HL-60/S4 treated with retinoic acid at 250 ng/mL for 4 days and 3 days (cell line): ENCODE results near the gene OR6C3.
"Not testable (repeated sequence)": the region's sequence is repeated elsewhere in the genome, so short reads cannot be mapped to it uniquely, and the experiment has no call there.

ENCODE experiments used
- in situ Hi-C: fragments of 300-500 bp; cut with MboI; formaldehyde crosslinking; loops from 2 replicates; pipeline ENCODE4 v1.7.0; 2022; ENCODE audit warnings: low sequenced_read_pairs

The OR6C3 gene

DNA sequence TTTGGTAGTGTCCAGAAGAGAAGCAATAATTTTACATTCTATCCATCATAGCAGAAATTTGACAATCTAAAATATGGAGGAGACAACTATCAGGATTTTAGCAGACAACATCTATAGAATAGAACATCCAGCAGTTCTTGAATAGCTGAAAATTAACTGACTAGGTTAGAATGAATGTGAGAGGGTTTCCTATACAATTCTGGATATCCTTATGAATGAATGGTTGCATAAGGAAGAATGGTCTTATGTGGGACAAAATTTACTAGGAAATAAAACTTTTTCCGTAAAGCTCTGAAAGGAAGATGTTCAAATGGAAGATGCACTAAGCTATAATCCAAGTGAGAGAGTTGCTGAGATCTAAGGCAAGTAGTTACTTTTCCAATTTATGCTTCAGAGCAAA lies at the start of gene OR6C3:
TSS of gene OR6C3 (plus strand) at position 301 of the 400 bp plus-strand sequence. CDS start 955 bp downstream, outside the sequence.
- in situ Hi-C loops, result no loop called here

DNA sequence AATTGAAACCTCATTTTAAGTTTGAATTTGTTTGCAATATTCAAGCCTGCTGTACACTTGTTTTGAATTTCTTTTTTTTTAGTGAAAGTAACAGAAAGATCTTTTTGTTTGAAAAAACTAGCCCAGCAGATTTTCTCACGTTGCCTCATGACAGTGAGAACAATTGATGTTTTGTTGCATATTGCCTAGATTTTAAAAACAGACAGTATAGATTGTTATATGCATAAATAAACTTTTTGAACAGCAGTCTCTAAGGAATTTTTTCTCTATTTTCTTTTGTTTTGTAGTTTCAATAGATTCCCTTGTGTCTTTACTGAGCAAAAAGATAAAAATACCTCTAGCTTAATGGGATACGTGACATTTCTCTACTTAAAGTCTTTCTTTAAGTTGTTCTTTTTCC lies 49.6 kb upstream of the OR6C3 start:
- in situ Hi-C loops, result no loop called here

- in situ Hi-C loops, result no loop called here
These were observed 40.5 kb upstream of the OR6C3 start for GRCh38 chr12:55289999-55290398.

GRCh38 chr12:55296469-55296868 lies 34.1 kb upstream of the OR6C3 start, which contains the start of gene OR6C6:
Gene OR6C6 (minus strand): TSS chr12:55296569. CDS start chr12:55295232, 1,337 bp downstream.
- in situ Hi-C loops, result no loop called here

GRCh38 chr12:55314043-55314442 lies 16.5 kb upstream of the OR6C3 start, which contains the start of gene OR6C1:
Gene OR6C1 (plus strand): TSS chr12:55314343. CDS start chr12:55320600, 6,257 bp downstream.
- in situ Hi-C loops, result no loop called here

DNA sequence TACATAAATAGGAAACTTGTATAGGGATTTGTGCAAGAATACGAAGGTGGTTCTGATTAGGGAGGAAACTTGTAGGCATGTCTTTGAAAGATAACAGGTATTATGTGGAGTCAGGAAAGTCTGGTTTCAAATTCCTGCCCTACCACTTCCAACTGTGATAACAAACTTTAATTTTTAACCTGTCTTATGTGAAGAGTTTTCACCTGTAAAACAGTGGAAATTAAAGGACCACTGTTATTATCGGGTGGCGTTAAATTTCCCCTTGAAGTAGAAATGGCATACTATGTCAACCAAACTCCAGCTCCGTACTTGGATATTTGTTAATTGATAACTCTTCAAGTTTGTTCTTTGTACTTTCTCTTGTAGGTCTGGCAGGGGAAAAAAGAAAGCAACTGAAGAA lies 10.3 kb upstream of the OR6C3 start:
- in situ Hi-C loops, result no loop called here

DNA sequence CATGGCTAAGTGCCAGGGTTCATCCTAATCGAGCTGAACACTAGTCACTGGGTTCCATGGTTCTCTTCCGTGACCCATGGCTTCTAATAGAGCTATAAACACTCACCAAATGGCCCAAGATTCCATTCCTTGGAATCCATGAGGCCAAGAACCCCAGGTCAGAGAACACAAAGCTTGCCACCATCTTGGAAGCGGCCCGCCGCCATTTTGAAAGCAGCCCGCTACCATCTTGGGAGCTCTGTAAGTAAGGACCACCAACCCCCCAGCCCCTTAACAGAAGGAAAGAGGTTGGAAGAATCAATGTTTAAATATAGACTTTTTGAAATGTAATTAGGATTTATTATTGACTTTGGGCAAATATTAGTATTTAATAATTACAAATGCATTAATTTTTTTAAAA lies 4.7 kb upstream of the OR6C3 start:
- in situ Hi-C loops, result not testable (repeated sequence)

DNA sequence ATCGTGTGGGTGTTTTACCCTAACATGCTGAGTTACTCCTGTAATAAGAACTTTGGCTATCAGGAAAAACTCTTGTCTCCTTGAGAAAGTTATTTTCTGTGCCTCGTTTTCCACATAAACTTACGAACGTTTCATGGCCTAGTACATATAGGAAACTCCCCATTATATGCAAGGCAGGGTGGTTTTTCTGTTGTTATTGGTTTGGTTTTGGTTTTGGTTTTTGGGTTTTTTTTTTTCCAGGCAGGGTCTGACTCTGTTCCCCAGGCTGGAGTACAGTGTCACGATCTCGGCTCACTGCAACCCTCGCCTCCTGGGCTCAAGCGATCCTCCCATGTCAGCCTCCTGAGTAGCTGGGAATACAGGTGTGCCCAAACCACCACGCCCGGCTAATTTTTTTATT lies 5.5 kb downstream of the OR6C3 start:
- in situ Hi-C loops, result no loop called here

DNA sequence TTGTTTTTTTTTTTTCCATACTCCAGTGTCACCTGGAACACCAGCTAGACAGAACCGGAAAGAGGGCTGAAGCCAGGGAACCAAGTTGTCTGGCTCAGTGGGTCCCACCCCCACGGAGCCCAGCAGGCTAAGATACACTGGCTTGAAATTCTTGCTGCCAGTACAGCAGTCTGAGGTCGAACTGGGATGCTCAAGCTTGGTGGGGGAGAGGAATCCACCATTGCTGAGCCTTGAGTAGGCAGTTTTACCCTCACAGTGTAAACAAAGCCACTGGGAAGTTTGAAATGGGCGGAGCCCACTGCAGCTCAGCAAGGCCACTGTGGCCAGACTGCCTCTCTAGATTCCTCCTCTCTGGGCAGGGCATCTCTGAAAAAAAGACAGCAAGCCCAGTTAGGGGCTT lies 24.8 kb downstream of the OR6C3 start:
- in situ Hi-C loops, result not testable (repeated sequence)

DNA sequence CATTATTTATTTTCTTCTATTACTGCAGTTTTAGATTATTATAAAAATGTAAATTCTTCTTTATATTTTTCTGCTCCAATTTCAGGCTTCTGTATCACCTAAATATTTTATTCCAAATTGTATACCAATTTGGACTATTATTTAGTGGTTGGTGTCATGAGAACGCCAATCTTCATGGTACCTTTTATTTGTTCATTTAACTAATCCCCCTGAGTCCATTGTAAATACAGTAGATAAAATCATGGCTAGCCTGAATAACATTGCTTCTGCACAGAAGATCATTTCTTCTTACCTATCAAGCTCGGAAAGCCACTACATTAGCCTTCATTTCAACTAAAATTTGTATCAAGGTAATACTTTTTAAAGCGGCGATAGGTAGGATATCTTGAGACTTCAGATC lies 32.1 kb downstream of the OR6C3 start, which contains the start of gene OR6C75:
TSS of gene OR6C75 (plus strand) at position 301 of the 400 bp plus-strand sequence. CDS start 2,136 bp downstream, outside the sequence.
- in situ Hi-C loops, result no loop called here

GRCh38 chr12:55365086-55365485 lies 34.5 kb downstream of the OR6C3 start:
- in situ Hi-C loops, result no loop called here

- in situ Hi-C loops, result no loop called here
These were observed 42.0 kb downstream of the OR6C3 start for GRCh38 chr12:55372521-55372920.
